ENCODE results near the gene SRSF3.

The SRSF3 gene

DNA sequence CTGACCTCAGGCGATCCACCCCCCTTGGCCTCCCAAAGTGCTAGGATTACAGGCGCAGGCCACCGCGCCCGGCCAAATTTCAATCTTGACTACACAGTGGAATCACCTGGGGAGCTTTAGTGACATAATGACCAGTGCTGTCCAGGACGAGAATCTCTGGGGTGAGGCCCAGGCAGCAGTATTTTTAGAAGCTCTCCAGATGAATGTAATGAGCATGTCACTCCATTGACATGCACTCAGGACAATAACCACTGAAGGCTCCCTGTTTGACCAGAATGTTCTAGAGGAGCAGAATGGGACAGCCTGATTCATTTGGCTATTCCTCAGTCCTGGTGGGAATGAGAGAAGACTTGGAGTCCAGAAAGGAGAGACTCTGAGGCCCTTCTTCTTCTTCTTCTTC, 39.2 kb downstream of the SRSF3 start:
- no peak overlapping the region for H3K4me3 ChIP-seq (ENCODE audit: low read length)
- DNase-seq (ENCODE audit: low read depth), result no peak
- no peak for TF ChIP-seq CTCF (conservative IDR thresholded peaks at IDR 0.05; ENCODE audit: low read depth, low read length)

GRCh38 chr6:36633915-36634314, 39.8 kb downstream of the SRSF3 start:
- TF ChIP-seq CTCF (conservative IDR thresholded peaks at IDR 0.05; ENCODE audit: low read depth, low read length), result no peak
- H3K4me3 ChIP-seq (ENCODE audit: low read length), result no peak overlapping the region
- DNase-seq (ENCODE audit: low read depth), result no peak

DNA sequence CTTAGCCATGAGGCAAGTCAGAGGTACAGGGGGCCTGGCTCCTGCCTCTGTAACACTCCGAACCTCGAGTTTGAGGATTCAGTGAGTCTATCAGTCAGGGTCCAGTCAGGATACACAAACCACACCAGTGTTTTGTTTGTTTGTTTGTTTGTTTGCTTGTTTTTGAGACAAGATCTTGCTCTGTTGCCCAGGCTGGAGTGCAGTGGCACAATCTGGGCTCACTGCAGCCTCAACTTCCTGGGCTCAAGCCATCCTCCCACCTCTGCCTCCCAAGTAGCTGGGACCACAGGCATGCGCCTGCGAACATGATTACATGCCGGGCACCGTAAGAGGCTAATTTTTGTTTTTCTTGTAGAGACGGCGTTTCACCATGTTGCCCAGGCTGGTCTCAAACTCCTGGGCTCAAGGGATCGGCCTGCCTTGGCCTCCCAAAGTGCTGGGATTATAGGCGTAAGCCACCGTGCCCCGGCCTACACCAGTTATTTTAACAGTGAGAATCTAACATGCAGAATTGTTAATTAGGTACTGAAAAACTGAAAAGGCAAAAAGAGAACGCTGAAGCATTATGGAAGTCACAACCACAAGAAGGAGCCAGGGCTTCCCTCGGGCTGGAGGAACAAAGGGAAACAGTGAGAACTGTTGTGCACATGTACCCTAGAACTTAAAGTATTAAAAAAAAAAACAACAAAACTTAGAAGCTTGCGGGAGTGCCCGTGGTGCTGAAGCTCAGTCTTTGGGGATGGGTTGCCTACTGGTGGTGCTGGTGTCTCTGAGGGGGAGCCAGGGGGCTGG, 40.4 kb downstream of the SRSF3 start:
- H3K4me3 ChIP-seq (ENCODE audit: low read length), result no peak overlapping the region
- DNase-seq (ENCODE audit: low read depth), result no peak
- no peak for TF ChIP-seq CTCF (conservative IDR thresholded peaks at IDR 0.05; ENCODE audit: low read depth, low read length)

GRCh38 chr6:36636283-36636682, 42.1 kb downstream of the SRSF3 start:
- no peak for TF ChIP-seq CTCF (conservative IDR thresholded peaks at IDR 0.05; ENCODE audit: low read depth, low read length)
- no peak overlapping the region for H3K4me3 ChIP-seq (ENCODE audit: low read length)
- DNase-seq (ENCODE audit: low read depth), result no peak

DNA sequence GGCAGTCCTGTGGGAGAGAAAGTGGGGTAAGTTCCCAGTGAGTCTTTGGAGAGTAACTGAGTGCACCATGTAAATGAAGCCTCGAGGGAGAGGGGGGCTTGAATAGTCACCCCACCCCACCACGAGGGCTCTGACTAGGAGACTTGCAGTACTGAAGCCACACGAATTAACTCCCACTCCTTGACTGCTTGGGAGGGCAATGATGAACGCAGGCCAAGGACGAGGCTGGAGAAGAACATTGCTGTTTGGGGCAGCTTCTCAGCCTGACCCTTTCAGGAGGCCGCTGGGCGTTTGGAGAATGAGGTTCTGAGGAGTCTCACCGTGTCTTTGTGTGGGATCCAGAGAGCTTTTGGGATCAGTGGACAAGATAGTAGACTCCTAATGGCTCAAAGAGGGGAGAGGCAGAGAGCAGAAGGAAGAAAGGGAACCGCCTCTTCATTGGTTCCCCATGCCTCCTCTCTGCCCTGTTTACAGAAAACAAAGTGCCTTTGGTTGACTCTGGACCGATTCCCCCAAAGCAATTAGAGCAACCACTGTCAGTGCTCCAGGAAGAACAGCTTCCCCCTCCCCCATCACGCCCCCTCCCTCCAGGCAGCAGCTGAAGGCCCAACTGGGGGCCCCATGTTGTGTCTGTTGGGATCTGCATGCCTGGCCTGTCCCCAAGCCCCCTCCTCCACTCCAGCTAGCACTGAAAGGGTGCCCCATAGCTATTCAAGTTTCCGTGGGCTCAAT, 42.7 kb downstream of the SRSF3 start:
- DNase-seq (ENCODE audit: low read depth), result no peak
- no peak overlapping the region for H3K4me3 ChIP-seq (ENCODE audit: low read length)
- no peak for TF ChIP-seq CTCF (conservative IDR thresholded peaks at IDR 0.05; ENCODE audit: low read depth, low read length)

DNA sequence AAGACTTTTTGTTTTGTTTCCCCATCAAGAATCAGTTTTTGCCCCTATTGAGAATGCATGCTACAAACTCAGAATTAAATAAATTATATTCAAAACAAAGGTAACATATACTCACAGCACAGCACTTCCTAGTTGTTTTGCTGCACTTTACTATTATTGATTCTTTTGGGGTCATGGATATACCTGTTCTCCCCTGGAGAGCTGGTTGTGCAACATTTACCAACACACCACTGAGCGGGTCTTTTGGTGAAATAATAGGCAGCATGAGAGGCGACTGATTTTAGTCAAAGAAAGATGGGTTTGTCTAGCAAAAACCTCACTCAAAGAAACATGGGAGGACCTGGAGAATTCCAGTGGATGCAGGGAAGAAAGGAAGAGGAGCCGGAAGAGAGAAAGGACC, 44.4 kb downstream of the SRSF3 start:
- no peak for DNase-seq (ENCODE audit: low read depth)
- TF ChIP-seq CTCF (conservative IDR thresholded peaks at IDR 0.05; ENCODE audit: low read depth, low read length), result no peak

More for the DNA sequence above, 44.4 kb downstream of the SRSF3 start:
- H3K4me3 ChIP-seq (ENCODE audit: low read length), result no peak overlapping the region

Measured in retinal pigment epithelial cell (primary cell).